ENCODE data around the gene SEC31A.

DNA sequence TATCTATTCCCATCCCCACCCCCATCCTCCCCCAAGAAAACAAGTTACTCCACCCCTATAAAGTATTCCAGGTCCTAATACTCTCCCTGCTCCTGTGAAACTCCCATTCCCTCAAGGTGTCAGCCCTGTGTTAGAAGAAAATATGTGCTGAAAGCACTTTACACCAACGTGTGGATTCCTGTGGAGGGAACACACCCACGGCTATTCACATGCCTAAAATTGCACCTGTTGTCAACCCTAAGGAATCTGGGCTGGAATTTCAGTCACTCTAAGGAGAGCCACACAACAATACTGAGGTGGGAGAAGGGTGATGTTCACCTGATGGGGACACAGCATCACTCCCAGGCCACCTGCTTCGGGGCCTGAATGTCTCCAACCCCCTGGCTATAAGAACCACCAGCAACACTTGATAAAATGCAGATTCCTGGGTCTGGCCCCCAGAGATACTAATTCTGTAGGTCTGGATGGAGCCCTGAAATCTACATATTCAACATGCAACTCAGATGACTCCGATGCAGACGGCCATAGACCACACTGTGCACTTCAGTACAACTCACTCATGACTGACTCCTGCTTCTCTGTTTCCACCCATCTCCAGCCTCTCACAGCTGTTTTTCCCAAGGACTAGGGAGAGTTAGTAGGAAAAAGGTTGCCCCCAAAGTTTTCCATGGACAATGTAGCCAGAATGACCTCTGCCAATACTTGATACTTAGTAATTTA is 108.2 kb downstream of the SEC31A start:
- no peak for TF ChIP-seq CTCF (IDR thresholded peaks at IDR 0.05)
- TF ChIP-seq POLR2A (IDR thresholded peaks at IDR 0.05): no peak

All from prostate gland (tissue), 2 donors.